GM21515 (cell line): ENCODE results near the gene CACNB2.
"Not testable (repeated sequence)": the region's sequence is repeated elsewhere in the genome, so short reads cannot be mapped to it uniquely, and the experiment has no call there.

ENCODE experiments used
- ATAC-seq: cut with Tn5 transposase; IDR thresholded peaks from one replicate; pipeline ENCODE4 v1.9.1; 2021; ENCODE audit not compliant: unreplicated experiment

CACNB2 gene

DNA sequence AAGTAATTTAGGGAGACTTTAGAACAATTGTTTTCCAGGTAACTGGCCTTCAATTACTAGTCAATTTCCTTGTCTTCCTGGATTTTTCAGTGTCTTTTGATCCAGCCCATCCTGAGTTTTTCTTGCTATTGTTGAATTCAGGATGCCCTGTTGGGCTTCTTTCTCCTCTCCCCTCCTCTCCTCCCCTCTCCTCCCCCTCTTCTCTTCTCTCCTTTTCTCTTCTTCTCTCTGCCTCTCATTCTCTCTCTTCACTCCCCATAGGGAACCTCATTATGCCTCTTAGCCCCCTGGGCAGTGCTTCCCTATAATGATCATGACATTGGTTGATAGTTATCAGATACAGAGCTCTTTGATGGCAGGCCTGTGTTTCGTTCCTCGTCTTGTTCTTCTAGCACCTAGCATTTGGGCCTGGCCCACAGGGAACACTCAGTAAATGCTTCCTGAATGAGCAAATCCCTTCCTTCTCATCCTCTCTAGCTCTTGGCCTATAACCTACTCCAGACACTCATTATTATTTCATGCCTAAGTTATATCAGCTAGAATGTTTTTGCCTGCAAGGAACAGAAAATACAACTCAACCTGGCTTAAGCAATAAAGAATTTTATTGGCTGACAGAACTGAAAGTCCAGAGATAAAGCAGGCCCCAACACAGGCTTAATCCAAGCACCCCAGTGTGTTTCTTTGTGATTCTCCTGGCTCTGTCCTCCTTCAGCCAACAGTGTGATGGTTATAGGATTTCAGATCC is 56.8 kb downstream of the CACNB2 start:
- ATAC-seq, result no peak

DNA sequence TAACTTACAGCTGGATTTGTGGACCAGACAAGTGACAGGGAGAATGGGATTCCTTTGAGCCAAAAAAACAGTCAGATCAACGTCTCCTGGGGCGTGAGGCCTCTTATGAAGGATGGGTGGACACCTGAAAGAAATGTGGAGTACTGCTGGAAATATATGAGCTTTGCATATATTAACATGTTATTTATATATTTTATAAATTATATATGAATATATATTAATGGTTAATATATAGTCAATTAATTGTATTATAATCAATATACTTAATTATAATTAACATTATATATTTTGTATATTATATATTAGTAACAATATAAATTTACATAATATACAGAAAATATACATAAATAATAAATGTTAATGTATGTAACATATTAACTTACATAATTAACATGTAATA is 57.5 kb downstream of the CACNB2 start:
- ATAC-seq, result no peak

DNA sequence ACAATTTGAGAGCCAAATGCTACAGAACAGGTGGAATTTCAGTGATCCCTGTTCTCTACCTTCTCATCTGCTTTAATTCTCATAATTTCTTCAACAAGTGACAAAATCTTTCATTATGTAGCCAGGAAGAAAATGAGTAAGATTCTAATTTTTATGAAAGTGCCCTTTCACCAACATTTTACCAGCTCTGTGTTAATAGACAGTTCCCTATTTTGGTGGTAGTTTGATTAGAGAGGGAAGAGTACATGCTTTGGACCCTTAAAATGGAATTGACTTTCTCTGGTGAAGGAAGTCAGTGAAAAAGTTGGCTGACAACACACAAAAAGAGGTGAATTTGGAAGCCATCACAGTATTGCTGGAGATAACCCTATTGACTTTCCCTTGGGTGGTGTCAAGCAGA is 61.7 kb downstream of the CACNB2 start:
- no peak for ATAC-seq

DNA sequence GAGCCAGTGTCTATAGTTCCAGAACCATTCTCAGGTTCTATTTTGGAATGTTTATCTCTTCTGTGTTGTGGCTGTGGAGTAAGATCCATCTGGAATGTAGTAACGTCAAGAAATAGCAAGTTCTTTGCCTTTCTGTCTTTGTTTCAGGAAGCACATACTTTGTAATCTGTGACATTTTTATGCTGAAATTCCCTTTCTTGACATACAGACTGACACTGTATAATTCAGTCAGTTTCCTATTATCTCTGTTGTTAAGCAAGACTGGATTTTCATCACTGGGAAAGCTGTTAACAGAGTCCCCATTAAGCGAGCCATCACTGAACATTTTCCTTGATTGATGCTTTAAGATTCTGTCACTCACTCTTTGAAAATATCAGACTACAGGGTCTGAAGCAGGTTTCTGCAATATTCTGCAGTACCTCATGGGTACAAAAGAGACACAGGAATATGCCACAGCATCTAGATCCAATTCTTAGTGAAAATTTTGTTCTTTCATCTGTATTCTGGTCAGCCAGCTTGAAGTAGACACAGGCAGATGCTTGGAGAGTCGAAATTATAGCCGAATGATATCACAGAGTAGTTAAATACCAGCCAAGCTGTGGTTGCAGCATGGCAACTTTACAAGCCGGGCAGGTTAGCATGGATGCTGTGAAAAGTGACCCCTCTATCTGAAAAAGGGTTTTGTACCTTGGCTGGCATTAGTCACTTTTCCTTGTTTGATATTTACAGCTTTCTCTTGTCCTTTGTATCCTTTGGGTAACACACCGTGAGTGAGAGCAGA is 62.6 kb downstream of the CACNB2 start:
- ATAC-seq, result no peak

DNA sequence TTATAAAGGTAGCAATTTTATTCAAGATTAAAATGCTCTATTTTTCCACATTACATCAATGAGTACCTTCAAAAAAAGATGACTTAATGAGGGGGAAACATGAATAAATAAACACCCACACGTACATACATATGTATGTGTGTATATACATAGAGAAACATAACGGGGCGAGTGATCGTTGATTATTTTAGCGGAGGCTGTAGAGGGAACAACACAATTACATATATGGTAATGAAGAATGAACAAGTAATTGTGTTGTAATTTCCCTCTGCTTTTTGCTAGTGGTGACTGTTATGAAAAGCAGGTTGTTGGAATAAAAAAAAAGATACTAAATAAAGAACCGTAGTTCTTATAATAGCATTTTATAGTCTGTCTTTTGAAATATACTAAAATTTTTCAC is 63.2 kb downstream of the CACNB2 start:
- ATAC-seq, result no peak

DNA sequence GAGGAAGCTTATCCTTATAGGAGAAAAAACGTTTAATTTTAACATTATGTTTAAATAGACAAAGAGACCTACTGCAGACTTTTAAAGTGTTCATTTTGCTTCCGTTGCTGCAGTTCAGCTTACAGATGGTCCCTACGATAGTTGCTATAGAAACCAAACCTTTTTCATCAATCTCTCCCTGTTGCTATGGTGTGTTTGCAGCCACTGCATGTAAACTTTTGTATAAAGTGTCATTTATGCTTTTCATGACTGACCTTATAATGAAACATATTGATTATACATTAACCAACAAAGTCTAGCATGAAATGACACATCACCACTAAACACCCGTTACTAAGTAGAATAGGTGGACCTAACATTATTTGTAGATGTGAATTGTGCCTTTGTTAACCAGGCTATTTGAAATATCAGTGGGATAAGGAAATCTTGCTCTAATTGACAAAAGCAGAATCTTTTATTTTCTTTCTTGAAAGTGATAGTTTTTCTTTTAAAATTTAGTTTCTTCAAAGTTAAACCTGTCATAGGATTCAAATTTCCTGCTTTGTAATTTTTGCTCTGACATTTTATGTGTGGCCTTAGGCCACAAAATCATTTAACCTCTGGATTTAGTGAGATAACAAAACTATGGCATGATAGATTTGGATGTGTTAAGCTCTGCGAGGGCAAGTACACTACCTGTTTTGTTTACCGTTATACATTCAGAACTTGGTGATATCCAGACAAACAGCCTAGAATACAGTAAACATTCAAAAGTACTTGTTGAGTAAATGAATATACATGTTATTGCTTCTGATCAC is 64.0 kb downstream of the CACNB2 start:
- ATAC-seq, result no peak

DNA sequence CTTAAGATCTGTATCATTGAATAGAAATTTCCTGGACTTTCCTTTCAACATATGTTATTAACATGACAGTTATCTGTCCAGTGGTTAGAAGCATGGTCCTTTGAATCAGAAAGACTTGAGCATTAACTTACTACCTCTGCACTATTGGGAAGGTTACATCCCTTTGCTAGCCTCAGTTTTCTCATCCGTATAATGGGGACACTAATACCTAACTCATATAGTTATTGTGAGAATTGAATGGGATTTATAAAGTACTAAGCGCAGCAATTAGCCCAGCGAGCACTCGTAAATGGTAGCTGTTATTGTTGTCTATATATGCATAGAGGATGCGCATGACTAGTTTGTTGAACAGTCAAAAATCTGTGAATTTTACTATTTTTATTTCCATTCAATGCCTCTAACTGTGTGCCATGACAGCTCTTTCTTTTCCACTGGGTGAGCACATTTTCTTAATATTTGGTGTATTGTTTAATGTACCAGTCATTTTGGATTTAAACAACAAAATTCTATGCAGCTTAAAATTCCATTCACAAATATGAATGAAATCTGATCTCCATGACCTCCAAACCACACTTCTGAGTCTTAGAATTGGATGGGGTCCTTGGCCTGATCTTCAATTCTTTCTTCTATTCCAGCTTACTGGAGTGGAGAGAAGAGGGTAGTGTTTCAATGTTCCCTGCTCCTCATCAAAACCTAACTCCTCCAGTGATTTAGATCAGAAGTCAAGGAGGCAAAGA is 65.0 kb downstream of the CACNB2 start:
- no peak for ATAC-seq

DNA sequence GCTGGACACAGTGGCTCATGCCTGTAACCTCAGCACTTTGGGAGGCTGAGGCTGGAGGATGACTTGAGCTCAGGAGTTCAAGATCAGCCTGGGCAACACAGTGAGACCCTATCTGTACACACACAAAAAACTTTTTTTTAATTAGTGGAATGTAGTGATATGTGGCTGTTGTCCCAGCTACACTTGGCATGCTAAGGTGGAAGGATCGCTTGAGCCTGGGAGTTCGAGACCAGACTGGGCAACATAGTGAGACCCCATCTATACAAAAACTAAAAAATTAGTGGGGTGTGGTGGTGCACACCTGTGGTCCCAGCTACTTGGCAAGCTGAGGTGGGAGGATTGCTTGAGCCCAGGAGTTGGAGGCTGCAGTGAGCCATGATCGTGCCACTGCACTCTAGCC is 68.0 kb downstream of the CACNB2 start:
- not testable (repeated sequence) for ATAC-seq

DNA sequence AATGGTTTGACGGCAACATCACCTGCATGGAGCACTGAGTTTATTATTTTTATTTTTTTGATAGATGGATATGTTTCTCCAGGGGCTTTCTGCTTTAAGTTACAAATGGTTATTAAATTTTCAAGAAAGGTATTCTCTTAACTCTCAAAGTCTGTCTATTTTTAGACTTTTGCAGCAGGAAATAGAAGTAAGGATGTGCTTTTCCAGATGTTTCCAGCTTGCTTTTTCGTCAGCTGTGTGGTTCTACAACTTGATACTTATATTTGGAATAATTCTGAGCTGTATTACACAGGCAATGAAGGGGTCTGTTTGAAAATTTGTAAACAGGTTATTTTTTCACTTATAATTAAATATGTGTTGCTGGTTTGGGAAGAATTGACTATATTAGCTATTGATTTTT is 69.0 kb downstream of the CACNB2 start:
- no peak for ATAC-seq

DNA sequence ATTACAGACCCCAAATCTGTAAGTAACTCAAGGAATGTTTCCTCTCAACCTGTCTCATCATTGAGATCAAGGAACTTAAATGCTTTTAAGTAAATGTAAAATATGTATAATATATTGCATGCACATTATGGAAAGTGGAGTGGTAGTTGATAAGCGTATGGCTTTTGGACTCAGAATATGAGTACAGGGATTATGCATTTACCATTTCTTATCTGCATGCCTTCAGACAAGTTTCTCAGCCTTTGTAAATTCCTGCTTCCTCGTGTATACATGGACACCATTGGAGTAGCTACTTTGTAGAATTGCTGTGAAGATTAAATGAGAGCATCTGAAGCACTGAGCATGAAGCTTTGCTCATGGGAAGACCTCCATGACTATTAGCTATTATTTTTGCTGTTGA is 70.5 kb downstream of the CACNB2 start:
- ATAC-seq, result no peak

DNA sequence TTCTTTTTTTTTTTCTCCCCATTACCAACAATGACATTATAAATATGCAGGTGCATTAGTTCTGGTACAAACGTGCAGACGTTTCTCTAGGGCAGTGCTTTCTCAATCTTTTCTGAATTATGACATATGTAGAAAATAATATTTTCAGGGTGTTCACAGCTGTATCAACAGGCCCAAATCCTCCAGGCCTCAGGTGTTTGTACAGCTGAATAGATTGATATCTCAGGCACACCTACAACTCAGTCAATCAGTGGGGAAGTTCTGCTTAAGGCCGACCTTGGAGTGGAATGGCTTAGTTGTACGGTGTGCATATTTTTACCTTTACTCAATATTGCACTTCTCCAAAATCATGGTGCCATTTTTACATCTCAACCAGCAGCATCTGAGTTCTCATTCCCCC is 71.6 kb downstream of the CACNB2 start:
- no peak for ATAC-seq

DNA sequence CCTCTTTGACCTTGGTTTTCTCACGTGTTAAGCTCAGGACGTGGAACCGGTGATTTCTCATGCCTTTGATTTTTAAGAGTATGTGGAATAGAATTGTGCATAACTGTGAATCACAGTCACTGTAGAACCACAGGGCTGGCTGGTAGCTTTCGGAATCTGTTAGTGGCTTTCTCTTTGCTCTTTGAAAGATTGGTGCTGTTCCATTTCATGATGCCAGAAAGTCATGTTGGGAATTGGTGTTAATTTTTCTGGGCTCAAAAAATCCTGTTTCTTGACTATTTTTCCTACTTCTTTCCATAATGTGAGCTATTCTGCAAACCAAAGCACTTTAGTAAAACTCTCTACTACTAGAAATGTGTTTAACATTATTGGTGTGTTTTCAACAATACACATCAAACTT is 73.0 kb downstream of the CACNB2 start:
- no peak for ATAC-seq

DNA sequence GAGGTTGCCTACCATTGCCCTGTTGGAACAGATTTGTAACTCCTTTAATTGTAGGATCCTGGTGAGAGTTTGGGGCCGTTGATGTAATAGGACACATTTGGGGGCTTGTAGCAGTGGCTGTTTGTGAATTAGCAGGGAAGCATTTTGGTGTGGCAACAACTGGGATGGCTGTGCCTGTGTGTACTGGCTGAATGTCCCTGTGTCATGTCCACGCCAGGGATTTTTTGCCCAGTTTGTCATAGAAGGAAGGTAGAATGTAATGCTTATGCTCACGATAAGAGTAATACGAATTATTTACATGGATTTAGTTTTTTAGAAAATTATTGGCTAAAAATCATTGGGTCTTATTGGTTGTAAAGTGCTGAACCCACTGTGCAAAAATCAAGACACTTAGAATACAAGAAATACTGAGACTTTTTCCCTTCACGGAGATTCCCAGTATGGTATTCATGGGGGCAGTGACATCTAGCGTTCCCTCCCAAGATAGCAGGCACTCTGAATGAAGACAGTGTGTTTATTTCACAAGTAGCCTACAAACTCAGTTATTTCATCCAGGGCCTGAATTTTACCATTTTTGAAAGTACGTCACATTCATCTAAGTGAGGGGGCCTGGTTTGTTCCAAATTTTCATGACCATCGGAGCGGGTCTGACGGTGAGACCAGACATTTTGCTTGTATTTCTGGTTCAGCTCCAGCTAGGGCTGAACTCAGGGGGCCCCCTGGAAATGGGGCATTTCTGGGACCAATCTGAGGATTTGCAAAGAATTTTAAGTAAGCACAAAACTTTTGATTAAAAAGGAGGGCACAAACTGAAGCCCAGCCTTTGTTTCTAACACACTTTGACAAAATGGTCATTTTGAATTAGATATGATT is 74.7 kb downstream of the CACNB2 start:
- no peak for ATAC-seq

DNA sequence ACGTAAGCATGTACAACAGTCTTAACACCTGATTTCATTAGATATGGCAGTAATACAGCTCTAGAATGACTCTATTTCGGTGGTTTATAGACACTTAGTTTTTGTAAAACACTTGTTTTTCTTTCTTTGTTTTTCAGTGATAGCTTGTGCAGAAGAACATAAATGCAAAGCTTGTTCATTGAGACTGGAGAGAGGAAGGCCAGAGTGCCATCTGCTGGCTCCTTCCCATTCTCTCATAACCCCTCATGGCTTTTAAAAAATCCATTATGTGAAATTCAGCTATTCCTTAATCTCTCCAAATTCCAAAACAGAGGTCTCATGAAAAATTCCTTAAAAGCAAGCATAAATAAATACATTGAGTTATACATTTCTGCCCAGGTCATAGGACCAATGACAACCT is 76.3 kb downstream of the CACNB2 start:
- ATAC-seq, result no peak

DNA sequence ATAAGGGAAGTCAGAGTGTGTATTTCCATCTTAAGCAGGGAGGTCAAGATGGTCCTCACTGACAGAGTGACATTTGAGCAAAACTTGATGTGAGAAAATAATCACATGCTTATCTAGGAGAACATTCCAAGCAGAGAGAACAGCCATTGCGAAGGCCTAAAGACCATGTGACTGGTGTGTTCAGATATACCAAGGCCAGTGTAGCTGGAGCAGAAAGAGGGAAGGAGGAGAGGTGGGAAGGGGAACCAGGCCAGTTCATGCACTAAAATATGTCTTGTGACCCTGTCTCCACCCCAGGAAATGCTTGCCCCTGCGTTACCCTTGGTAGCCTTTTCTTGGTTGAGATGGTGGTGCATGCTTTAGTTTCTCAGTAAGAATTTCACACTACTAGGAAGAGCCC is 77.4 kb downstream of the CACNB2 start:
- no peak for ATAC-seq

DNA sequence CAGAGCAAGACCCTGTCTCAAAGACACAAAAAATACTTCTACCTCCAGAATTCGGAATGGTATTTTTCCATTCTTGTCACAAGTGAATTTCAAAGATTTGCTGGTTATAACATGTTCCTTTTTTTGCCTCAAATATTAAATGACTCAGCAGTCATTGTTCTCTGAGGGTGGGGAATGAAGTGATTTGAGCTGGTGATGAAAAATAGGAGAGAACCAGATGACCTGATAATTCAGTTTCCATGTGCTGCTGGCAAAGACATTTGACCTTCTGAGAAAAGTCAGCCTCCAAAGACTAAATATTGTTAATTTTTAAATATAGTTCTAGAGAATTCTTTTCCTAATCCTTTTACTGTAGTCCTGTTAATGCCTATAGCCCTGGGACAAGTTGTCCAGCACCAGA is 78.9 kb downstream of the CACNB2 start:
- ATAC-seq, result no peak

DNA sequence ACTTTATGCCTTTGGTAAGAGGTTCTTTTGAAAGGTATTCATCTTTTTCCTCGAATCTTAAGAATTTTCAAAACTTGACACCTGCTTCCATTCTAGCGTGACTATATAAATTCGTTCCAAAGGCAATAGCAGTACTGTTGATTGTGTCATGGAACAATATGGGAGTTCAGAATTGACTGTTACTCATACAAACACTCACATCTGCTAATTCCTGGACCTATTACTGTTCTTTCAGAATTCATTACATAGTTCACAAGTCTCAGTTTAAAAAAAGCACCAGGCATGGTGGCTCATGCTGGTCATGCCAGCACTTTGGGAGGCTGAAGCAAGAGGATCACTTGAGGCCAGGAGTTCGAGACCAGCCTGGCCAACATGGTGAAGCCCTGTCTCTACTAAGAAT is 80.9 kb downstream of the CACNB2 start:
- ATAC-seq, result no peak

DNA sequence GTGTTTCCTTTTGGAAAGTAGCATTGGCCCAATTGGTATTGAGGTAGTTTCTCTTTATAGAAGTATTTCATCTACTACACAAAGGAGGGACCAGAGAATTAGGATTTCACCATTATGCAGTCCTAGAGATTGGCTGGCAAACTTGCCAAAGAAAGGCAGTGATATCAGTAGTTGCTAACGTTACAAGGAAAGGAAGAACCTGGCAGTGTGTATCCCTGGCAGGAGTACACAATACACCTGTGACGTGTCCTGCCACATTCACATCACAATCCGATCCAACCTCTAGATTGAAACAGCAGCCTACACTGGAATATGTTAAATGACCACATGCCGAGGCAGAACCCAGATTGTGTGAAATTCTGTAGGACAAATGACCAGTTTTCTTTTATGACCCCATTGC is 81.7 kb downstream of the CACNB2 start:
- ATAC-seq, result no peak

DNA sequence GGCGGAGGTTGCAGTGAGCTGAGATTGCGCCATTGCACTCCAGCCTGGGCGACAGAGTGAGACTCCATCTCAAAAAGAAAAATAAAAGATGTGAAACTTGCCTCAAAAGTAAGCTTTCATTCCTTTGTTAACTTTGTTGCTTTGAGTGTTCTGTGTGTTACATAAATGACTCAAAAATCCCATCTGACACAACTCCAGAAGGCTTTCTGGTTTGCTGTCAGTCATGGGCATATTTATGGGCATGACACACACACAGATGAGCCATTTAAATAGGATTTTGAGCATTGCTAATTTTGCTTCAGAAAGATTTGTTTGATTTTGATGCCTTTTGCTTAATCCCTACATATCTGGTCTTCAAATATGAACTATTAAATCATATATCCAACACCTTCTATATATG is 82.6 kb downstream of the CACNB2 start:
- no peak for ATAC-seq

DNA sequence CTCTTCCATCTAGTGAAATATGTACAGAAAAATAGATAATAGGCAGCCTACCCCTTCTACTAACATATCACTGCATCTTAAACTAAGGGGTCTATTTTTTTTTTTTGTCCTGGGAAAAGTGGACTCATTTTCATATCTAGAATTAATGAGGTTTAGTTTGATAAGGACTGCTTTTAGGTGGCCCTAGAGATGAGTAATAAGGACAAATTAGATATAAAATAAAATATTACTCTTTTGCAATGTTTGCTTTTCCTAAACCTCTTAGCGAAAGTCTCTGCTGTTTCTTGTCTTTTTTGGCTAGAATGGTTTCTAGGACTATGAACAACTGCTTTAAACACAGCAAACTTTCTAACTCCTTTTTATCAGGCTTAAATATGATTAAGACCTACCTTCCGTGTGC is 83.7 kb downstream of the CACNB2 start:
- no peak for ATAC-seq
